NCI-H345 treated with DMSO at 0.1 percent for 48 hours (cell line): ENCODE data around the gene LIMCH1.
"Not testable (repeated sequence)": the region's sequence is repeated elsewhere in the genome, so short reads cannot be mapped to it uniquely, and the experiment has no call there.

Source experiments
- DNase-seq: peaks from one replicate; lab custom pipeline; 2025; ENCODE audit not compliant: unreplicated experiment; lab: John Stamatoyannopoulos, UW

LIMCH1 gene

GRCh38 chr4:41719417-41719816, 181.5 kb downstream of the LIMCH1 start:
- DNase-seq, result no peak

DNA sequence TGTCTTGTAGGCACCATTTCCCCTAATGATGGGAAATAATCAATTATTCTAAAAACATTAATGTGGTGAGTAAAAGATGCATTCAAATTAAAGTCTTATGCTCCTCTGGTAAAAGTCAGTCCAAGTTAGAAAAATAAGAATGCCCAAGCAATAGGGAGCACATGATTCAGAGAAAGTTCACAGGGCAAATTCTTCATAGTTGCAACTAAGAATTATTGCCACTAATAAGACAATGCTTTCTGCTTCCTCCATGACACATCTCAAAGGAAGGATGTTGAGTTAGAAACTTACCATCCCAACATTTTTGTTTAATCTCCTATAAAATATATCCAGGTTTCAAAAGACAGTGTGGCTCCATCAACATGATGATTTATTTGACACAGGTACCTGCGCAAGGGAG, 184.2 kb downstream of the LIMCH1 start:
- DNase-seq, result no peak

DNA sequence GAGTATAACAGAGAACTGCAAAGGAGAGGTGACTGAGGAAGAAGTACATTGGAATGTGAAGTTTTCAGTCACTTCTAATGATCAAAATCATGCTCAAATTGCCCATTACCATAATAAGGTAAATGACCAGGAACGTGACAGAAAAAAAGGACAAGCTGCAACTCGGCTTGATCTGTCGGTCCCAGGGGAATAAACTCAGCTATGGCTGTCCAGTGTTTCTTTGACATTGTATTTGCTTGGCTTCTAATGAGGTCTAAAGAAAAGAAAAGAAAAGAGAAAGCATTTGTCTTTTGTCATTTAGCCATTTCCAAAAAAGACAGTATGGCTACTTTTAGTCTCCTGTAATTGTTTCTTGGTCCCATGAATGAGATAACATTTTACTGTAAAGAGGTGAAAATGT, 185.3 kb downstream of the LIMCH1 start:
- no peak for DNase-seq

- DNase-seq, result no peak
Measured at GRCh38 chr4:41725254-41725653, 187.3 kb downstream of the LIMCH1 start.

DNA sequence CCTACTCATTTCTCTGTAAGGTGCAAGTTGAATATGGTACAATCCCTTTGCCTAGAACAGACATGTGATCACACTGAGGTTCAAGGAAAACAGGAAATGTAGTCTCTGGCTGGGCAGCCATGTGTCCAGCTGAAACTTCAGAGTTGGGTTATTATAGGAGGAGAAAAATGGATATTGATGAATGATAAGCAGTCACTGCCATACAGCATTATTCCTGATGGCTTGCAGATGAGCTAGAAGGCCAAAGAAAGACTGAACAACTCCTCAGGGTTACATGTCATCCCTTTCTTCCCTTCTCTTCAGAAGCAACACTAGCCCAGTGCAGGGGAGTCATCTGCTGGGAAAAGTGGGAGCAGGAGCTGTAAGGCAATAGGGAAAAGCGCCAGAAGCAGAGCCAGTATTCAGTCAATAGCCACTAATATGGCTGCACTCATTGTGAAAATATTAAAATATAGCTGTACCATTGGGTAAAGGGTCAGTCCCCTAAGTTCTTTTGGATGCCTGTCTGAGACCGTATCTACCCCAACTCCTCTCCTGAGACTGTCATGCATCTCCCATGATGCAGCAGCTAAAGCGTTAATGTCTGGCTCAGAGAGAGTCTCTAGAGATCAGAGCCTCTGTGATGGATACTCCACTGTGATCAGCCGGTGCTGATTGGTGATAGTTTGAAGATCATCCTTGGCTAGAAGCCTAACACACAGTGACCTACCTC, 190.1 kb downstream of the LIMCH1 start:
- DNase-seq, result no peak

- no peak for DNase-seq
Measured at GRCh38 chr4:41728573-41728913, 190.6 kb downstream of the LIMCH1 start.

- DNase-seq, result no peak
Measured at GRCh38 chr4:41731569-41732126, 193.7 kb downstream of the LIMCH1 start.

DNA sequence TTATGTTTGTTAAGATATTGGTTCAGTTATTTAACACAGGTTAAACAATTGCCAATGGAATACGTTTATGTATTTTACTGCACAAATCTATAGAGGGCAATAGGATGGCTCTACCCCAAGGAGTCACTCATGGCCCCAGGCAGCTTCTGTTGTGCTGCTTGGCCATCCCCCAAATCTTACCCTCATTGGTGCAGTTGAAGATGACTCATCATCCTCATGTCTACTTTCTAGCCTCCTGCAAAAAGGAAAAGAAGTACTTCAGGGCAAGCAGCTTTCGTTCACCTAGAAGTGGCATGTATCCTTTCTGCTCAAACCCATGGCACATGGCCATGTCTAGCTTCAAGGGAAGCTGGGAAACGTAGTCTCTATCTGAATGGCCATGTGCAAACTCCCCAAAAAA, 196.4 kb downstream of the LIMCH1 start:
- no peak for DNase-seq

DNA sequence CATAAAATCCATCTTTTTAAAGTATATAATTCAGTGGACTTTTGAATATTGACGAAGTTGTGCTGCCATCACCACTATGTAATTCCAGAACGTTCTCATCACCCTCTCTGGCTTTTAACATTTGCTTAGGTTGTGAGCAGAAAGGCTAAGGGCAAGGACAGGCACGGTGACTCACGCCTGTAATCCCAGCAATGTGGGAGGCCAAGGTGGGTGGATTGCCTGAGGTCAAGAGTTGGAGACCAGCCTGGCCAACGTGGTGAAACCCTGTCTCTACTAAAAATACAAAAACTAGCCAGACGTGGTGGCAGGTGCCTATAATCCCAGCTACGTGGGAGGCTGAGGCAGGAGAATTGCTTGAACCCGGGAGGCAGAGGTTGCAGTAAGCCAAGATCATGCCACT, 199.5 kb downstream of the LIMCH1 start:
- DNase-seq, result not testable (repeated sequence)

DNA sequence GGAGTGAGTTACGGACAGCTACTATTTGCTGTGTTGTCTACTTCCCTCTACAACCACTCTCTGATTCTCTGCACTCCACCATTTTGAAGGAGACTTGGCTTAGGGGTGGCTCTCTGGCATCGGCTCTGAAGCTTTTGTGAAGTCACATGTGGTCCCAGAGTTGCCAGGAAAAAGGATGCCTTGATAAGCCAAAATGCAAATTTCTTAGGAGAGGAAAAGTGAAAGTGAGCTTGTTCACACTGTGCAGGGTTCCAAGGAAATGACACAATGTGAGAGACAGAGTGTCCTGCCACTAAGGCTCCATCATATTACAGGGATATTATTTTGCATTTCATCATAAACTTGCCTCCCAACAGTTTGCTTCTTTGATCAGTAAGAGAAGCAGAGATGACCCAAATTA, 203.4 kb downstream of the LIMCH1 start:
- DNase-seq, result no peak

DNA sequence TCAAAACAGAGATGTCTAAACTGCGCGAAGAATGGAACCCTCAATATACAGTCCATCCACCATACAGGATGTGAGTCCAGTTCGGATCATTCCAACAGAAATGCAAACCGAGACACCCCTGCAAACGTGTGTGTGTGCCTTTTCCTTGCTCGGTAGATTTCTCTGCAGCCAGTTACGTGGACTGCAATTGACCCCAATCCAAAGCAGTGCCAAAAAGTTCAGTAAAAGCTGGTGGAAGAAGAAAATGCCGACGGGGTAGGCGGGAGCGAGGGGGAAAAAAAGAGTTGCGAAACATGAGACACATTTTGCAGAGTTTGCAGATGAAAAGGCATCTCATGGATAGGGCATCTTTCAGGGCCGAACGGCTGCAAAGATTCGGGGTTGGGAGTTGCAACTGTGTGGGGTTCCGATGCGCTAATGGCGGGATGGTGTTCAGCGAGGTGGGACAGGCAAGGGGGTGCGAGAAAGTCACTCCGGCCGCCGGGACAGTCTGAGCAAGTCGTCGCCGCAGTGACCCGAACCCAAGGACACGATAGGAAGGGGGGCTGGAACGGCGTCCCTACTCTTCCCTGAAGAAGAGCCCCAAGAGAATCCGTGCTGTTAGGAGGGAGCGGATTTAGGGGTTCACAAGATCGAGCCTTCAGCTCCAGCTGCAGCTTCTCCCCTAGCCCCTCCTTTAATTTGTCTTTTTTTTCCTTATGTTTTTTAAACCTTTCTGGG, 206.8 kb downstream of the LIMCH1 start:
- no peak for DNase-seq

GRCh38 chr4:41745292-41746024, 207.5 kb downstream of the LIMCH1 start:
- DNase-seq, result no peak

DNA sequence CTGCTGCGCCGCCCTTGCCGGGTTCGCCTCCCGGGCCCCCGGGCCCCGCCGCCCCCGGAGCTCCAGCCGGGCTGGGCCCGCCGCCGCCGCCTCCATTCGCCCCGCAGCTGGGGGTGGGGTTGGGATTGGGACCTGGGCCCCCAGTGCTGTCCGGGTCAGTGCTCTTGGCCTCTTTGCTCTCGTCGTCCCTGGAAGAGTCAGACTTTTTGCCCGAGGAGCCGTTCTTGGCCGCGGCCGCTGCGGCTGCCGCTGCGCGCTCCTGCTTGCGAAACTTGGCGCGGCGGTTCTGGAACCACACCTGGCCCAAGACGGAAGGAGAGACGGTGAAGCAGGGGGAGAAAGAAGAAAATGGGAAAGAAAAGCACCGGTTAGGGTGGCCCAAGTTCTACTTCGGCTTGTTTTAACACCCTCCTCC, 208.1 kb downstream of the LIMCH1 start:
- no peak for DNase-seq

- DNase-seq, result no peak
Measured at GRCh38 chr4:41746440-41747229, 208.7 kb downstream of the LIMCH1 start.

DNA sequence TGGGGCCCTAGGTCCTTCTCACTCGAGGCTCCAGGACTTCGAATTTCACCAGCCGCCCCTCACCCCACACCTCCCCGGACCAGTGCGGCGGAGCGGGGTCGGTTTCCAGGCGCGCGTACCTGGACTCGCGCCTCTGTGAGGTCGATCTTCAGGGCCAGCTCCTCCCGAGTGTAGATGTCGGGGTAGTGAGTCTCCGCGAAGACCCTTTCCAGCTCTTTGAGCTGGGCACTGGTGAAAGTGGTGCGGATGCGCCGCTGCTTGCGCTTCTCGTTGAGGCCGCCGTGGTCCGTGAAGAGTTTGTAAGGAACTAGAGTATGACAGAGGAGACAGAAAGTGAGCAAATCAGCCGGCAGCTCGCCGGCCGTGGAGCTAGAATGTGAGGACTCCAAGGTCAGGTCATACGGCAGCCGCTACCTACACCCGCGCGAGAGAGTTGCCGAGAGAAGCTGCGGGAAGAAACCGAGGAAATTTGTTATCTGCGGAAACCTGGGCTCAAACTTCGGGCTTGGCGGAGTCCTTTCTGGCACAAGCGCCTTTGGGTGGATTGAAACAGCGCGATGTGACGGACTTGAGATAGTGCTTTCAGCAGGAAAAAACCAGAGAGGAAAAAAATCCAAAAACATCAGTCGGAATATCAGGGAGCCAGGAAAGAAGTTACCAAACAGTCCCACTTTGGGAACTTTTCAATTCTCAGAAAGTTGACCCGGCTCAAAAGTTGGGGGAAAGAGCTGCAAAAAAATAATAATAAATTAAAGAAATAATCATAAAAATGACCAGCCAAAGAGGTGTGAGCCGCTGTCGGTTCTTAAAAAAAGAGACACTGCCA, 209.5 kb downstream of the LIMCH1 start:
- no peak for DNase-seq

- DNase-seq, result no peak
Measured at GRCh38 chr4:41748074-41748570, 210.2 kb downstream of the LIMCH1 start.

GRCh38 chr4:41748571-41749475, 210.9 kb downstream of the LIMCH1 start, which contains the start of gene PHOX2B:
Gene PHOX2B, minus strand, starts transcription at chr4:41748725. Its CDS starts 115 bp downstream, at chr4:41748610.
- DNase-seq, result no peak

GRCh38 chr4:41749631-41750039, 211.7 kb downstream of the LIMCH1 start:
- no peak for DNase-seq
